NCI-H146 (cell line): ENCODE results near the gene YTHDF1.
"Not testable (repeated sequence)": the region's sequence is repeated elsewhere in the genome, so short reads cannot be mapped to it uniquely, and the experiment has no call there.

ENCODE experiments used
- DNase-seq: peaks from one replicate; lab custom pipeline; 2025; lab: John Stamatoyannopoulos, UW

The YTHDF1 gene

DNA sequence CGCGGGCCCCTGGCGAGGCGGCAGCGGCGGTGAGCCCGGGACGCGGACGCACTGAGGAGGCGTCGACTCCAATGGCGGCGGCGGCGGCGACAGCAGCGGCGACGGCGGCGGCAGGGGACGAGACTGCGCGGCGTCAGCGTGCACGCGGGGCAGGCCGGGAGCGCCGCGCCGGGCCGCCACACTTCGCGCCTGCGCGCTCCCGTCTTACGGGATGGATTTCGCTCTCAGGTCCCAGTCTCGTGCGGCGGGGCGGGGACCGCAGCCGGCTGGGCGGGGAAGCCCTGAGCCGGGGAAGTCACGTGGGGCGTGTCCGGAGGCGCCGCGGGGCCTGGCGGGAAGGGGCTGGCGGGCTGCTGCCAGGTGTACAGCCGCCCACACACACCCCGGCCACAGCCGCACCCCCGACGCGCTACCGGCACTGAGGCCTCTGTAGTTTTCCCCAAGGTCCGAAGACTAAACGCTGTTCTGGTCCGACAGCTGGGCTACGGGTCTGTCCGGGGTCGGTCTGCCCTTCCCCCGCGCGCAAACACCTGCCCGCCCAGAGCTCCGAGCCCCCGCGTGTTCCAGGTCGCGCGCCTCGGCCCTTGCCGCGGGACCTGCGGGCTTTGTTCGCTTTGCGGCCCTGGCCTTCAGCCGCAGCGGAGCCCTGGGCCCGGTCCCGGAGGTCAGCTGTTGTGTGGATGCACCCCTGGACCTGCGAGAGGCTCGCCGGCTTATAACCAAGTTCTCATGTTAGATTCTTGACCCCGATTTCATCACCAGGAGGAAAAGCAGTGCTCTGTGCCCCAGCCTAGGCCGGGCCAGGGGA lies at the start of gene YTHDF1:
TSS of gene YTHDF1 (minus strand) at position 91 of the 808 bp plus-strand sequence. CDS start 239 bp downstream, outside the sequence.
- DNase-seq = peak; percentile 98

DNA sequence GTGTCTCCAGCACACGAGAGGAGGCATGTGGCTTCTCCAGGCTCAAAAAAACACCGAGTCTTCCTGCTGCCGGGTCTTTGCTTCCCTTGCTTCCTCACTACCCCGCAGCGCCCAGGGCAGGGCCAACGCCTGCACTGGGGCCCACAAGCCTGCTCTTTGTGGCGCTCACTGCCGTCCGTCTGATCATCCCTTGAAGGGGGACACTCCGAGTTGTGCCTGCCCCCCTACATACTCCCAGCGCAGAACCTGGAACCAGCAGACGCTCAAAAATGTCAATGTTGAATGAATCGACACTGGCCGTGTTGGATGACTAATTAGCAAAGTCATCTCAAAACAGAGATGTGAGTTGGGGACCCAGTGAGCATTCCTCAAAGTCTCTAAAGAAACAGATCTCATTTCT lies 48.6 kb upstream of the YTHDF1 start:
- no peak for DNase-seq

DNA sequence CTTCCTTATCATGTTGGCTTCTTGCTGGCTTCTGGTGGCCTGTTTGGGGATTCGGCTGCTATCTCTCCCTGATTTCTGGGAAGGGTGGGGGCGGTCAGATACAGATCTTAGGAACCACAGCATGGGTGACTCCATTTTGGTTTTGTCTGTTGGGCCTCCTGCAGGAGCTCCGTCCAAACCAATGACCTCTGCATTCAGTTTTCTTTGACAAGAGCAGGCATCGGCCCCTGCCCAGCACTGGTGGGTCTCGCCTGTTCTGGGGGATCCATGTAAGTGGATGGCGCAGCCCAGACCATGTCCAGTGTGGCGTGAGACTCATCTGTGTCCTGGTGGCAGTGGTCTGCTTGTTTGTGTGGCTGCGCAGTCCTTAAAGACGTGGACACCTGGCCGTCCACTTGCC lies 48.1 kb upstream of the YTHDF1 start:
- no peak for DNase-seq

DNA sequence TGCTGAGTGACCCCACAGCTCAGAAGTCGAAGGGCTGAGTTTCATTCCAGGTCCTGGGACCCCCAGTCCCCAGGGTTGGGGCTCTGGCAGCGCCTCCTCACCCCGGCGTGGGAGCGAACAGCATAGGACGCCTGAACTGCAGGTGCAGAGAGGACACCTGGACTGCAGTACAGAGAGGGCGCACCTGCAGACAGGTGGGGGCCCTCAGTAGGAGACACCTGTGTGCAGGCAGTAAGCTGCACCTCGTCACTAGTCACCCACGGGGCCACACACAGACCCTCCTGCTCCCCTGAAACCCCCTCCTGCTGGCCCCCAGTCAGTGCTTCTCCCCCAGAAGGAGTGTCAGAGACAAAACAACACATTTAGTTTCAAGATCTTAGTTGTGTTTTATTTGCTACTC lies 46.9 kb upstream of the YTHDF1 start:
- peak; percentile 54 for DNase-seq

DNA sequence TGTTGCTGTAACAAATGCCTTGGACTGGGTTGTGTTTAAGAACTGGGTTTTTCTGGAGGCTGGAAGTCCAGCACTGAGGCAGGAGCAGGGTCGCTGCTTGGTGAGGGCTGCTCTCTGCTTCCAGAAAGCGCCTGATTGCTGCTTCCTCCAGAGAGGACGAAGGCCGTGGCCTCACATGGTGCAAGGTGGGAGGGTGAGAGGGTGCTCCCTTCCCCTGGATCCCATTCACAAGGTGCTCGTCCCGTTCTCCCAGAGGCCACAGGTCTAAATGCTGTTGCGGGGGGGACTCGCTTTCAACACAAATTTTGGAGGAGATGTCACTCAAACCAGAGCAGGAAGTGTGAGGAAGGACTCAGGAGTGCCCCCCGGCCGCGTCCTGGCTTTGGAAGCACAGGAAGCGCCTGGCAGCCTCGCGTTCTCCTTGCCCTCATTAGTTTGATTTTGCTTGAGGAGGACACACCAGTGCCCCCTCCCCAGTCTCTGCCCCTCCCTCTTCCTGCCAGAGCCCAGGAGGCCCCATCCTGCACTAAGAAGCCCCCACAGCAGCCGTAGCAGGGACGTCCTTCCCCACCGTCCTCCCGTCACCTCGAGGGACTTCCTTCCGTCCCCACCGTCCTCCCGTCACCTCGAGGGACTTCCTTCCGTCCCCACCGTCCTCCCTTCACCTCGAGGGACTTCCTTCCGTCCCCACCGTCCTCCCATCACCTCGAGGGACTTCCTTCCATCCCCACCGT lies 46.0 kb upstream of the YTHDF1 start:
- no peak for DNase-seq

DNA sequence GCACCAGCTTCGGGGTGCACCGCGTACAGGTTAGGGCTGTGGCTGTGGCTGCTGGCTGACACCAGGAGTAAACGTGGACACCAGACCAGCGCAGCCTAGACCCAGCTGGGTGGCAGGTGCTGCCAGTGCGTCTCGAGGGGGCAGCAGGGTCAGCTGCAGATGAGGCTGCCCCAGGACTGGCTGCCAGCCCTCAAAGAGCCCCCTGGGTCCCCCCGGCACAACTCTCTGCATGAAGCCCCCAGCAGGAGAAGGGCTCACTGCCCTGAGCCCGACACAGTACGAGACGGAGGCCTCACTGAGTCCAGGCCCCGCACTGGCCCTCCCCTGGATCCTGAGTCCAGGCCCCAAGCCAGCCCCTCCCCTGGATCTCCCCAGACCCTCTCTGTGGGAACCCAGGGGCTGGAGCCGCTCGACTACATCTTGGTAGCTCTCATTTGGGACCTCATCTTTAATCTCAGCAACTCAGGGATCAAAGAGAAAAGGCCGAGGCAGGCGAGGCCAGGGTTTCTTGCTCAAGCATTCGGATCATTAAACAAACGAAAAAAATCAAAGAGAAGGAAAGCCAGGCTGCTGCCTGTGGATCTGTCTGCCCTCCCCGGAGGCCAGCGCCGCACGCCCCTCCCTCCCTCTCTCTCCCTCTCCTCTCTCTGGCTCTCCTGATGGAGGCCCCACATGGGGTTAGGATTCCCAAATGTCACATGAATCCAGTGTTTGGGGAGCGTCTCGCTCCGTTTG lies 45.3 kb upstream of the YTHDF1 start:
- DNase-seq = no peak

DNA sequence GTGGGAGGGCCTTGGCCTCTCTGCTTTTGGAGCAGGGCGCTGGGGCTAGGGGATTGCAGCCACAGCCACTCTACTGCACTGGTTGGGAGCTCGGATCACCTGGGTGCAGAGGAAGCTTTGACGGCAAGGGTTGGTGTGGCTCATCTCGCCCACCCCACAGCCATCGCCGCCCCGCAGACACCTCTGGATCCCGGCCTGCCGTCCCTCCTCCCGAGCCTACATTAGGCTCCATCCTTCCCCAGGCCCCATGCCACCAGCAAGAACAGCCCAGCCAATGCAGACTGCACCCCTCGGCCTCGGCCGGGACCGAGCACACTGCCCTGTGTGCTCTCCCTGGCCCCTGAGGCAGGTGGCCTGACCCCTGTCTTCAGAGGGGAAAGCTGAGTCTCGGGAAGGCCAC lies 44.6 kb upstream of the YTHDF1 start:
- DNase-seq = no peak

DNA sequence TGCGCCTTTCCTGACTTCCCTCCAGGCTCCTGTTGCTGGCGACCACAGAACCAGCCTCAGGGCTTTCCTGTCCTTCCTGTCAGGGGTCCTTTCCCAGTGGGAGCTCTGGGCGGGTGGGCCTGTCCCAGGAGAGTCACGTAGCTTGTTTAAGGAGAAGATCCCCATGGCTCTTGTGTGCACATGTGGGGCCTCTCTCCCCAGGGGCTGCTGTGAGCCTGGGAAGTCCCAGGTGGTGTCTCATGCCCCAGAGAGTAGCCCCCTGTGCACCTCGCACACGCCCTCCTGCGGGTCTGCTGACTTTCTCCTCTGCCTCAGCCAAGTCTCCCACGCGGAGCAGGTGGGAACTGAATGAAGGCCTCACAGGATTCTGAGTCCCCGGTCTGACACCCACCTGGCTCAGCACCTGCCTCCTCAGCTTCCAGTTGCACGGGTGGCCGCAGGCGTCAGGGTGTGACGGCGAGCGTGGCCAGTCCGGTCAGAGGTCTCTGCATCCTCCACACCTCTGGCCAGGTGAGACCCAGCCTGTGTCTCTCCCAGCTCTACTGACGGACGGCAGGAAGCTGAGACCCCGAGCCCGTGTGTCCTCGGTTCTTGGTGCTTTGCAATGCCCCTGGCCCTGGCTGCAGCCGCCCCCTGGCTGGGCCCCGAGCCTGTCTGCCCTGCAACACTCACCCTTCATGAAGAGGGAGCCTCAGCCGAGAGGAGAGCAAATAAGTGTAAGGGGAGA lies 44.0 kb upstream of the YTHDF1 start:
- DNase-seq = peak; percentile 37

DNA sequence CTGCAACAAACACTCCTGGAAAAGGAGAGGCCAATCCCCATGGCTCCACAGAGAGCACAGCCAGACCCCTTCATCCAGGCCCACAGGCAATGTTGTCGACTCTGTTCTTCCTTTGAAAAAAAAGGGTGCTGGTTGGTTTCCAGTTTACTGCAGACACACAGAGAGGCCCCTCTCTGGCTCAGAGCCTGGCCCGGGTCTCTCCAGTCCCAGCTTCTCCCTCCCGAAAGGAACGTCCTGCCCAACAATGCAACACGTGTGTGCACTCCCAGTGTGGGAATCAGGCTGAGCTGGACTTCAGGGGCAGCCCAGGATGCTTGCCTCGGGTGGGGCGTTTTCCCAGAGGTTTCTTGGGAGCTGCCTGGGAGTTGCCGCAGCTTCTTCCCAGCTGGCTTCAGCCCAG lies 42.9 kb upstream of the YTHDF1 start:
- no peak for DNase-seq

DNA sequence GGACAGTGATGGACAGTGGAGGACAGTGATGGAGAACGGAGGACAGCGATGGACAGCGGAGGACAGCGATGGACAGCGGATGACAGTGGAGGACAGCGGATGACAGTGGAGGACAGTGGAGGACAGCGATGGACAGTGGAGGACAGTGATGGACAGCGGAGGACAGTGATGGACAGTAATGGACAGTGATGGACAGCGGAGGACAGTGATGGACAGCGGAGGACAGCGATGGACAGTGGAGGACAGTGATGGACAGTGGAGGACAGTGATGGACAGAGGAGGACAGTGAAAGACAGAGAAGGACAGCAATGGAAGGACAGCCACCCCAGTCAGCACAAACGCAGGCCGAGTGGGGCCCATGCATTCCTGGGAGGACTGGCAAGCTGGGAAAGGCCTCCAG lies 41.7 kb upstream of the YTHDF1 start:
- no peak for DNase-seq

DNA sequence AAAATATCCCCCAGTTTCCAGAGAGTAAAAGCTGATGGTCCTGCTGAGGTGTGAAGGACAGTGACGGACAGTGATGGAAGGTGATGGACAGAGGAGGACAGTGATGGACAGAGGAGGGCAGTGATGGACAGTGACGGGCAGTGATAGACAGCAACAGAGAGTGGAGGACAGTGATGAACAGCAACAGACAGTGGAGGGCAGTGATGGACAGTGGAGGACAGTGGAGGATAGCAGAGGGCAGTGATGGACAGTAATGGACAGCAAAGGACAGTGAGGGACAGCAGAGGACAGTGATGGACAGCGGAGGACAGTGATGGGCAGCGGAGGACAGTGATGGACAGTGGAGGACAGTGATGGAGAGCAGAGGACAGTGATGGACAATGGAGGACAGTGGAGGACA lies 41.0 kb upstream of the YTHDF1 start:
- no peak for DNase-seq

DNA sequence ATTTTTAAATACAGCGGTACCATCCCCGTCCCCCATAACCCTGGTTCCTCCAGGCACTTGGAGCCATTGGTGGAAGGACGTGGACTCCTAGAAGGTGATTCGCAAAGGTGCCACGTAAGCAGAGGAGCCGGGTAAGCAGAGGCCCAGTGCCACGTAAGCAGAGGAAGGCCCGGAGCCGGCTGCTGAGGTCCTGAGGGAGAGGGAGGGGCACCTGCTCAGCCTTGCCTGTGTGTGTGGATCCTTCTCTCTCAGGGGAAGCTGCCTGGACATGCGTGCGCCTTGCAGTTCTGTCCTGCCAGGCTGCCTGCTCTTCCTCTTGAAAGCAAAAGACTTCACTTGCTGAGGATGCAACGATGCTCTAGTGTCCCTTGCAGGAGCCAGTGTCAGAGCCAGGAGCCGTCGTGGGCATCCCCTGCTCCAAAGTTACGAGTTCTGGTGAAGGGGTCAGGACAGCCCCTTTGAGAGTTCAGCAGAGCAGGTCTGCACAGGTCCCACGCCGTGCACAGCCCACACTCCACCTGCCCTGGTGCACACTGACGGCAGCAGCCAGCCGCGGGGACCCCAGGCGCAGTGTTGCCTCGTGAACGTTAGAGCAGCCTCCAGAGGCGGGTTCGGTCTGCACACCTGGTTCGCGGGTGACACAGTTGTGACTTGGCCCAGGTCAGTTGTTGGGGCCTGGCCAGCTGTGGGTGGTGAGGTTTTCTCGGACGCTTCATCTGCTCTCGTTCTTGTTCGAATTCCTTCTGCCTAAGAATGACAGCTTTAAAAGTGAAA lies 40.2 kb upstream of the YTHDF1 start:
- DNase-seq = peak; percentile 22

DNA sequence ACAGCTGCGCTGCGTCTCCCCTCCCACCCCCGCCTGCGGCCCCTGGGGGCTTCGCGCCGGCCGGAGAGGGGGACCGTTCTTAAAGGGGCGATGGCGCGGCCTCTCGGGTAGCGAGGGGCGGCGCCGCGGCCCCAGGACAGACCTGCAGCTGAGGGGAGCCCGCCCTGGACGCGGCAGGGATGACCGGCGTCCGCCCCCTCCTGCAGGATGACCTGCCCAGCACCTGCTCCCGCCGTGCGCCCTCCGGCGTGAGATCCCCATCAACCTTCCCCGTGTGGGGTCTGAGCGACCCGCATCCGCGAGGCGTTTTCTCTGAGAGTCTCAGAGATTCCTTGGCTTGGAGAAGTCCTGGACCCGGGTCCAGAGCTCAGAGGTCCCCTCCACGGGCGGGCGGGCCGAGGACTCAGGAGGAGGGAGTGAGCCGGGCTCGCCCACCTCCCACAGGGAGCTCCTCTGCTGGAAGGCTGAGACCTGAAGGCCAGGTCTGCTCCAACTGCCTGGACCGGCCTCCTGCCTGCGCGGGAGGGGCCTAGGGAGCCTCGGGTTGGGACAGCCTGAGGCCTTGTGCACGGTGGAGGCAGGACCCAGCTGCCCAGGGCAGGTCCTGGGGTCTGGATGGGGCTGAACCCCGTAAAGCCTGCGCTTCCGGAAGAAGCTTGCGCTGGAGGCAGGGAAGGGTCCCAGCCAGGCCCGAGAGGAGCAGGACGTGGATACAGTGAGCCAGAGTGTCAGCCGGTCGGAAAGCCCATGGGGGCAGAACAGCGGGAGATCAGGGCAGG lies 38.9 kb upstream of the YTHDF1 start:
- peak; percentile 32 for DNase-seq

DNA sequence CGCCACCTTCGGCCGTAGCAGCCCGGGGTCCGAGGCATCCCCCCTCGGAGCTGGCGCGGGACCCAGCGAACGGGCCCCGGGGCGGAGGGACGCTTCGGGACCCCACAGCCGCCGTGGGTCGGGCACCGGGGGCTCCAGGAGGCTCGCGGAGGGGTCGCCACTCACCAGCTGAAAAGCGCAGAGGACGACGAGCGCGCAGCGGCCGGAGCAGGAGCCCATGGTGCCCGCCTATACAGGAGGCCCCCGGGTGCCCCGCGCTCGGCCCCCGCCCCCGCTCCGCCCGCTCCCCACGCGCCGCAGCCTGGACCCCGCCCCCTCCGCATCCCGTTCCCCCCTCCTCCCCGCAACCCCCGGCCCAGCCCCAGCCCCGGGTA lies 38.3 kb upstream of the YTHDF1 start, which contains the start of gene NKAIN4:
TSS of gene NKAIN4 (minus strand) at position 232 of the 374 bp plus-strand sequence. CDS start at position 219, 13 bp downstream.
- DNase-seq = no peak

DNA sequence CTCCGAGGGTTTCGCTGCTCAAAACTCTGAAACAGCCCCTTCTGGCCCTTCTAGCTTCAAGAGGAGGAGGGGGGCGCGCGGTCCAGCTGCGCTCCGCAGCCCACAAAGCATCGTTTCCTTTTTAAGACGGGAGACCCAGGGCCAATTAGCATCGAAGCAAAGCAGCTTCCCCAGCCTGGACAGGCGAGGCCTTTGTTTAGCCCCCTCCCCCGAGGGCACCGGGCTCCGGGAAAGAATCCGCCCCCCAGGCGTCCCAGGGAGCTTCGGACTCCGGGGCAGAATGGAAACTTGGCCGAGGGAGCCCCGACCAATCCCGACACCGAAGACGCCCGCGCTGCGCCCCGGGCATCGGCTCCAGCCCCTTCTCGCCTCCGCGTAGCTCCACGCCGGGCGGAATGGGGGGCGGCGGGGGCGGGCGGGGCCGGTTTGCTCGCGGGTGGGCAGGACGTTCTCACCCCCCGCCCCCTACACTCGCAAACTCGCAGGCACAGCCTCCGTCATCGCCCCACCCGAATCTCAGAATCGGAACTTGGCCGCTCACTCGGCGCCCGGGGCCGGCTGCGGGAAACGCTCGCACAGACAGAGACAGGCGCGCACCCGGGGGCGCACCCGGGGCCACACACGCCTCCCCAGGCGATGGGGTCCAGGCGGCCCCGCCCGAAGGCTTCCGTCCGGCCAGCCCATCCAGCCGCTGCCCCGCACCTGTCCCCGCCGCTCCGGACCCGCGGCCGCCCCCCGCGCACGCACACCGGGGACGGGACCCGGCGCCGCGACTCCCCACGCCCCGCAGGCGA lies 37.7 kb upstream of the YTHDF1 start:
- no peak for DNase-seq

DNA sequence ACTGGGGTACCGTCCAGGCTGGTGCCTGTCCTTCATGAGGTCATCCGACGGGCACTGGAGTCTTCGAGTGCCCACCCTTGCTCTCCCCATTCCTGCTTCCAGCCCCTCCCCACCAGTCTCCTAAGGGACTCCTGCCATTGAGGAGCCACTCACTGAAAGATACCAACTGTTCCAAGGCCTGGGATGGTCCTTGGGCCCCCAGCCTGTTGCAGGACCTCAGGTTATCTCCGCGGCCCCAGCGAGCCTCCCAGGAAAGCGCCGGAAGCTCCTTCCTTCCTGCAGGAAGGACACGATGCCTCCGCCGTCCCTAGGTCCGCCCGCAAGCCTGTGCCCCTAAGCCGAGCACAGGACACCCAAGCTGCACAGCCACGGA lies 37.1 kb upstream of the YTHDF1 start:
- no peak for DNase-seq

DNA sequence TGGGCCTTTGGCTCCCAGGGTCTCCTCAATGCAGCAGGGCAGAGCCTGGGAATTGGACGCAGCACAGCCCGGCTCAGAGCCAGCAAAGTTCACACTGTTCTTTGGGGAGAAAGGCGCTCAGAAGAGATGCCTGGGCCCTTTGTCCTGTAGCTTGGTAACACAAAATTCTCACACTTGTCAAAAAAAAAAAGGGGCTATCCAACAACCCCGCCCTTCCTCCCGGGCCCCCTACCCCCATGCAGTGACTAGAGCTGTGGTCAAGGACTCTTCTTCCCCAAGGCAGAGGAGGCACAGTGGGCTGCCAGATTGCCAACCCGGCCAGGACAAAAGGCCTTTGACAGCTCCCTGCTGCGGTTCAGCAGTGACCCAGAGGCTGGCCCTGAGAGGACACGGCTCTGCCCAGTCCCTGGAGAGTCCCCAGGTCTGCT lies 36.4 kb upstream of the YTHDF1 start:
- DNase-seq = no peak

DNA sequence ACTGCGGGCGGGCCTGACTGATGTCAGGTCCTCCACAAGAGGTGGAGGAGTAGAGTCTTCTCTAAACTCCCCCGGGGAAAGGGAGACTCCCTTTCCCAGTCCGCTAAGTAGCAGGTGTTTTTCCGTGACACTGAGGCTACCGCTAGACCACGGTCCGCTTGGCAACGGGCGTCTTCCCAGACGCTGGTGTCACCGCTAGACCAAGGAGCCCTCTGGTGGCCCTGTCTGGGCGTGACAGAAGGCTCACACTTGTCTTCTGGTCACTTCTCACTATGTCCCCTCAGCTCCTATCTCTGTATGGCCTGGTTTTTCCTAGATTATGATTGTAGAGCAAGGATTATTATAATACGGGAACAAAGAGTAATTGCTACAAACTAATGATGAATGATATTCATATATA lies 35.4 kb upstream of the YTHDF1 start:
- DNase-seq = not testable (repeated sequence)

DNA sequence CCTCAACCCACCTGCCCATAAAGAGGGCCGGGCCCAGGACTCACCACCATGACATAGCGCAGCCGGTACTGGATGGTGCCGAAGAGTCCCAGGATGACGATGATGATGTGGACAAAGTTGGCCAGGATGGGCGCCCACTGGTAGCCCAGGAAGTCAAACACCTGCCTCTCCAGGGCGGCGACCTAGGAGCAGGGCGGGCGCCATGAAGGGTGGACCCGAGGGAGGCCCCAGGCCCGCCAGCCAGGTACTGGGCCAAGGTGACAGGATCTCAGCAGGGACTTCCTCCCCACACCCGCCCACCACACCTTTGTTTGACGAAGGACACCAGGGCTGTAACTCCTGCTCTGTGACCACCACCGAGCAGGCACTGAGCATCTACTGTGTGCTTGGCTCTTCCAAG lies 34.0 kb upstream of the YTHDF1 start:
- no peak for DNase-seq
